H9 (cell line): ENCODE results near the gene STRADA. TPM values are rescaled to one million over a fixed set of nuclear protein-coding genes. Genes with fewer than 3 reads are reported as not detected.

Source experiments
- DNase-seq: peaks from one replicate; pipeline ENCODE4 v3.0.0-alpha.2; 2017
- H2AFZ ChIP-seq: one replicate; pipeline ENCODE4 v1.6.1; 2013; ENCODE audit warnings: mild to moderate bottlenecking, low read length, control low read depth, moderate library complexity
- H2AK5ac ChIP-seq: 2 replicates; pipeline ENCODE4 v1.6.1; 2013; ENCODE audit warnings: low read length, control low read depth, mixed read lengths; ENCODE audit not compliant: insufficient read length
- H2BK120ac ChIP-seq: one replicate; pipeline ENCODE4 v1.6.1; 2013; ENCODE audit warnings: low read depth, mild to moderate bottlenecking, low read length, control low read depth, inconsistent platforms; ENCODE audit not compliant: poor library complexity, severe bottlenecking
- H2BK12ac ChIP-seq: 2 replicates; pipeline ENCODE4 v1.6.1; 2013; ENCODE audit warnings: low read length, control low read depth, mixed read lengths, low read depth; ENCODE audit not compliant: insufficient read length
- H2BK15ac ChIP-seq: 2 replicates; pipeline ENCODE4 v1.6.1; 2013; ENCODE audit warnings: low read depth, low read length, control low read depth
- H2BK20ac ChIP-seq: one replicate; pipeline ENCODE4 v1.6.1; 2013; ENCODE audit warnings: low read depth, mild to moderate bottlenecking, low read length, control low read depth, inconsistent platforms; ENCODE audit not compliant: poor library complexity, severe bottlenecking
- H2BK5ac ChIP-seq: 2 replicates; pipeline ENCODE4 v1.6.1; 2013; ENCODE audit warnings: low read length, control low read depth, mixed read lengths; ENCODE audit not compliant: insufficient read length
- H3K14ac ChIP-seq: 2 replicates; pipeline ENCODE4 v1.6.1; 2013; ENCODE audit warnings: low read length, control low read depth; ENCODE audit not compliant: insufficient read depth
- H3K18ac ChIP-seq: 2 replicates; pipeline ENCODE4 v1.6.1; 2013; ENCODE audit warnings: low read depth, mild to moderate bottlenecking, mixed read lengths, low read length, control low read depth; ENCODE audit not compliant: insufficient read length
- H3K23ac ChIP-seq: 2 replicates; pipeline ENCODE4 v1.6.1; 2013; ENCODE audit warnings: low read length, control low read depth, mixed read lengths, low read depth; ENCODE audit not compliant: insufficient read length
- H3K23me2 ChIP-seq: 2 replicates; pipeline ENCODE4 v1.6.1; 2013; ENCODE audit warnings: low read depth, mild to moderate bottlenecking, mixed read lengths, low read length, control low read depth; ENCODE audit not compliant: insufficient read length, poor library complexity, severe bottlenecking
- H3K27ac ChIP-seq: 2 replicates; pipeline ENCODE4 v1.5.1; 2013; ENCODE audit warnings: low read length, control low read depth, mixed read lengths, low read depth; ENCODE audit not compliant: insufficient read length
- H3K27me3 ChIP-seq: 2 replicates; pipeline ENCODE4 v1.6.1; 2013; ENCODE audit warnings: low read length, control low read depth, inconsistent platforms; ENCODE audit not compliant: insufficient read depth
- H3K4ac ChIP-seq: 2 replicates; pipeline ENCODE4 v1.6.1; 2013; ENCODE audit warnings: low read depth, mild to moderate bottlenecking, control low read depth, inconsistent platforms, low read length, moderate library complexity
- H3K4me1 ChIP-seq: 2 replicates; pipeline ENCODE4 v1.6.1; 2013; ENCODE audit warnings: low read length, control low read depth, inconsistent platforms; ENCODE audit not compliant: insufficient read depth
- H3K4me2 ChIP-seq: 2 replicates; pipeline ENCODE4 v1.6.1; 2013; ENCODE audit warnings: low read length, control low read depth, mixed read lengths; ENCODE audit not compliant: insufficient read length, insufficient read depth
- H3K56ac ChIP-seq: 2 replicates; pipeline ENCODE4 v1.6.1; 2013; ENCODE audit warnings: low read depth, mild to moderate bottlenecking, mixed read lengths, low read length, control low read depth; ENCODE audit not compliant: insufficient read length
- H3K79me1 ChIP-seq: 2 replicates; pipeline ENCODE4 v1.6.1; 2013; ENCODE audit warnings: low read depth, mild to moderate bottlenecking, moderate library complexity, low read length, control low read depth, inconsistent platforms; ENCODE audit not compliant: insufficient read depth, poor library complexity, severe bottlenecking
- H3K79me2 ChIP-seq: 2 replicates; pipeline ENCODE4 v1.6.1; 2013; ENCODE audit warnings: low read length, control low read depth, inconsistent platforms; ENCODE audit not compliant: insufficient read depth
- H3K9ac ChIP-seq: 2 replicates; pipeline ENCODE4 v1.6.1; 2013; ENCODE audit warnings: low read length, control low read depth, mixed read lengths; ENCODE audit not compliant: insufficient read length; ENCODE audit errors: extremely low read depth
- H3K9me3 ChIP-seq: one replicate; pipeline ENCODE4 v1.6.1; 2013; ENCODE audit warnings: low read depth, low read length, inconsistent platforms; ENCODE audit not compliant: control insufficient read depth
- H3T11ph ChIP-seq: one replicate; pipeline ENCODE4 v1.6.1; 2013; ENCODE audit warnings: mild to moderate bottlenecking, low read length, control low read depth, inconsistent platforms
- H4K20me1 ChIP-seq: one replicate; pipeline ENCODE4 v1.6.1; 2013; ENCODE audit not compliant: control insufficient read depth, insufficient read length, insufficient read depth
- H4K5ac ChIP-seq: 2 replicates; pipeline ENCODE4 v1.6.1; 2013; ENCODE audit warnings: low read depth, mild to moderate bottlenecking, mixed read lengths, low read length, control low read depth; ENCODE audit not compliant: insufficient read length
- H4K8ac ChIP-seq: replicated peaks from 2 replicates; pipeline ENCODE4 v1.6.1; 2013; ENCODE audit warnings: low read length, control low read depth, mixed read lengths, low read depth; ENCODE audit not compliant: insufficient read length
- H4K91ac ChIP-seq: 2 replicates; pipeline ENCODE4 v1.6.1; 2013; ENCODE audit warnings: low read depth, mild to moderate bottlenecking, moderate library complexity, mixed read lengths, low read length, control low read depth; ENCODE audit not compliant: insufficient read length
- H3K27ac Mint-ChIP-seq, 3 experiments: 2 replicates in 2 of 3; 3 replicates in 1 of 3; pipeline ENCODE4 v1.8.0; 2020 to 2021; ENCODE audit warnings: mixed read lengths in 3 of 3, mild to moderate bottlenecking in 1 of 3, moderate library complexity in 1 of 3
- H3K27me3 Mint-ChIP-seq: 2 replicates; pipeline ENCODE4 v1.8.0; 2021; ENCODE audit warnings: low read depth, mild to moderate bottlenecking, moderate library complexity, mixed read lengths
- H3K36me3 Mint-ChIP-seq, 3 experiments: 2 replicates in 2 of 3; 3 replicates in 1 of 3; pipeline ENCODE4 v1.8.0; 2020 to 2021; ENCODE audit warnings: low read depth in 3 of 3, mixed read lengths in 3 of 3; ENCODE audit not compliant: insufficient read depth in 1 of 3
- H3K4me1 Mint-ChIP-seq, 2 experiments: 2 replicates each; pipeline ENCODE4 v1.8.0; 2020; ENCODE audit warnings: mixed read lengths in 2 of 2
- H3K4me3 Mint-ChIP-seq, 2 experiments: 2 replicates in 1 of 2; 3 replicates in 1 of 2; pipeline ENCODE4 v1.8.0; 2020 to 2021; ENCODE audit warnings: mild to moderate bottlenecking in 2 of 2, mixed read lengths in 2 of 2, moderate library complexity in 1 of 2
- H3K9me3 Mint-ChIP-seq, 2 experiments: 2 replicates in 1 of 2; 3 replicates in 1 of 2; pipeline ENCODE4 v1.8.0; 2020; ENCODE audit warnings: mild to moderate bottlenecking in 2 of 2, mixed read lengths in 2 of 2, moderate library complexity in 1 of 2
- WGBS: extraction: QIAGEN DNeasy Blood & Tissue Kit; methylation state at CpG from one replicate; pipeline ENCODE4 v1.1.7; 2013; ENCODE audit warnings: missing lambda C conversion rate, low lambda C conversion rate, mixed read lengths; ENCODE audit not compliant: insufficient read length; ENCODE audit errors: extremely low coverage; 5-methylcytosine and 5-hydroxymethylcytosine counted together
- total RNA-seq: library from RNA; stranded (reverse); gene quantifications from 2 replicates; pipeline ENCODE4 v1.2.1, GENCODE V29; 2021
- TF ChIP-seq, protein P1 (sequence below): fragments of 200-600 bp; sonication (generic); conservative IDR thresholded peaks from 3 replicates; pipeline ENCODE4 v1.8.0; 2021; ENCODE audit warnings: antibody characterized with exemption, mild to moderate bottlenecking

The STRADA gene
- total RNA-seq, 1 experiment from 2014 or later, result 35.0 TPM

DNA sequence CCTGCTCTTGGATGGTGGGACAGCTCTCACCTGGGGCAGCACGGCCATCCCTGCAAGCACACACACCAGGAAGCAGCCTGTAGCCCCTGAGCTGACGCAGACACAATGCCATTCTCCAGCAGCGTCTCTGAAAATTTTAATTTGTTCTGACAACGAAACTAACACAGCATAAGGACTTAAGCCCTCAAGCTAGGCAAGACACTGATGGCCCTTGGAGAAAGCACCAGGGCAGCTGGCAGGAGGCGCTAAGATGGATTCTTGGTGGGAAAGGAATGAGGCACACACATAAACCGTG lies 38.9 kb downstream of the STRADA start:
- Histone ChIP-seq H3T11ph (no peak overlapping the region), H4K5ac (no peak overlapping the region), H4K20me1 (no peaks in the 10 kb centered on the region), H2BK12ac (no peak overlapping the region), H3K56ac (no peak overlapping the region), H3K4me2 (no peak overlapping the region), H2AFZ (no peak overlapping the region), H4K8ac (no peak overlapping the region), H3K79me2 (no peaks in the 10 kb centered on the region), H3K79me1 (no peaks in the 10 kb centered on the region), H3K9ac (no peak overlapping the region), H2BK20ac (no peak overlapping the region), H3K27ac (no peak overlapping the region), H4K91ac (no peak overlapping the region), H2AK5ac (no peak overlapping the region), H3K14ac (no peak overlapping the region), H3K4me1 (no peaks in the 10 kb centered on the region; the same call in 1 of the 2 replicates), H3K4ac (no peak overlapping the region), H3K18ac (no peak overlapping the region), H3K23me2 (peaks cover 20% of the 10 kb centered on the region), H3K27me3 (no peaks in the 10 kb centered on the region), H2BK5ac (no peak overlapping the region), H3K9me3 (no peaks in the 10 kb centered on the region), H3K23ac (no peak overlapping the region), H2BK120ac (no peak overlapping the region), H2BK15ac (no peak overlapping the region)
- H3K4me1 Mint-ChIP-seq, result peaks cover 23 to 30% of the 10 kb centered on the region in 2 experiments
- peaks cover 5% of the 10 kb centered on the region for H3K27me3 Mint-ChIP-seq
- H3K27ac Mint-ChIP-seq, result peak overlapping the region in 1 of 3 experiments; percentile 39; a peak in 1 of 7 replicates
- no CpG with 5 or more reads among the region's 6 CpGs for WGBS
- TF ChIP-seq, protein P1, sequence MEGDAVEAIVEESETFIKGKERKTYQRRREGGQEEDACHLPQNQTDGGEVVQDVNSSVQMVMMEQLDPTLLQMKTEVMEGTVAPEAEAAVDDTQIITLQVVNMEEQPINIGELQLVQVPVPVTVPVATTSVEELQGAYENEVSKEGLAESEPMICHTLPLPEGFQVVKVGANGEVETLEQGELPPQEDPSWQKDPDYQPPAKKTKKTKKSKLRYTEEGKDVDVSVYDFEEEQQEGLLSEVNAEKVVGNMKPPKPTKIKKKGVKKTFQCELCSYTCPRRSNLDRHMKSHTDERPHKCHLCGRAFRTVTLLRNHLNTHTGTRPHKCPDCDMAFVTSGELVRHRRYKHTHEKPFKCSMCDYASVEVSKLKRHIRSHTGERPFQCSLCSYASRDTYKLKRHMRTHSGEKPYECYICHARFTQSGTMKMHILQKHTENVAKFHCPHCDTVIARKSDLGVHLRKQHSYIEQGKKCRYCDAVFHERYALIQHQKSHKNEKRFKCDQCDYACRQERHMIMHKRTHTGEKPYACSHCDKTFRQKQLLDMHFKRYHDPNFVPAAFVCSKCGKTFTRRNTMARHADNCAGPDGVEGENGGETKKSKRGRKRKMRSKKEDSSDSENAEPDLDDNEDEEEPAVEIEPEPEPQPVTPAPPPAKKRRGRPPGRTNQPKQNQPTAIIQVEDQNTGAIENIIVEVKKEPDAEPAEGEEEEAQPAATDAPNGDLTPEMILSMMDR, result no peak
- H3K9me3 Mint-ChIP-seq, result no peaks in the 10 kb centered on the region
- H3K4me3 Mint-ChIP-seq, result peak overlapping the region in 1 of 2 experiments; percentile 54; a peak in 2 of 5 replicates
- peaks cover 4 to 40% (median 22%) of the 10 kb centered on the region in 3 experiments for H3K36me3 Mint-ChIP-seq
- no peak for DNase-seq
